ENCODE results near the gene C11orf86.

DNA sequence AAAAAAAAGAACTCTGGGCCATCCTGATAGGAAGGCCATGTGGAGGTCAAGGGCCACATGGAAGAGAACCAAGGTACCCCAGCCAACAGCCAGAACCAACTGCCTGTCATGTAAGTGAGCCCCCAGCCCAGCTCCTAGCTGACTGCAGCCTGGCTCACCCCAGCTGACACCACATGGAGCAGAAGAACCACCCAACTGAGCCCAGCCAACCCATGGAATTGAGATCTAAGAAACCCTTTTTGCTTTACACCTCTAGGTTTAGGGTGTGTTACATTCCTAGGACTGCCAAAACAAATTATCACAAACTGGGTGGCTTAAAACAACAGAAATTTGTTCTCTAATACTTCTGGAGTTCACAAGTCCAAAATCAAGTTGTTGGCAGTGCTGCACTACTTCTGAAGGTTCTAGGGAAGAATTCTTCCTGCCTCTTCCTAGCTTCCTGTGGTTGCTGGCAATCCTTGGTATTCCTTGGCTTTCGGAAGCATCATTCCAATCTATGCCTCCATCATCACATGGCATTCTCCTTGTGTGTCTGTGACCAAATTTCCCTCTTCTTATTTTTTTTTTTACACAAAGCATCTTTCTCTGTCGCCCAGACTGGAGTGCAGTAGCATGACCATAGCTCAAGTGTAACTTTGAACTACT lies 4.4 kb downstream of the C11orf86 start:
- TF ChIP-seq CTCF (IDR thresholded peaks at IDR 0.05; ENCODE audit: low read length) (no peak), EZH2 (IDR thresholded peaks at IDR 0.05; ENCODE audit: borderline replicate concordance, low read length) (no peak)

Measured in OCI-LY1 (cell line).